Glutamatergic neuron (in vitro differentiated cells): ENCODE data around the gene RAB6D. TPM values are rescaled to one million over a fixed set of nuclear protein-coding genes. Genes with fewer than 3 reads are reported as not detected.
A peak's percentile ranks its signal among the peaks of the same experiment; 100 is the strongest.
"Not testable (repeated sequence)": the region's sequence is repeated elsewhere in the genome, so short reads cannot be mapped to it uniquely, and the experiment has no call there.

Experiments used
- DNase-seq: peaks from one replicate; pipeline ENCODE4 v3.0.0; 2022
- H3K27ac Mint-ChIP-seq: one replicate; pipeline ENCODE4 v1.8.0; 2020; ENCODE audit warnings: mild to moderate bottlenecking, mixed read lengths, inconsistent platforms; ENCODE audit not compliant: unreplicated experiment
- H3K27me3 Mint-ChIP-seq: one replicate; pipeline ENCODE4 v1.8.0; 2020; ENCODE audit warnings: mild to moderate bottlenecking, moderate library complexity, mixed read lengths, inconsistent platforms; ENCODE audit not compliant: unreplicated experiment
- H3K36me3 Mint-ChIP-seq: one replicate; pipeline ENCODE4 v1.8.0; 2020; ENCODE audit warnings: mild to moderate bottlenecking, mixed read lengths, inconsistent platforms; ENCODE audit not compliant: unreplicated experiment
- H3K4me1 Mint-ChIP-seq: one replicate; pipeline ENCODE4 v1.8.0; 2020; ENCODE audit warnings: mild to moderate bottlenecking, low read depth, mixed read lengths, inconsistent platforms; ENCODE audit not compliant: unreplicated experiment
- H3K4me3 Mint-ChIP-seq: one replicate; pipeline ENCODE4 v1.8.0; 2020; ENCODE audit warnings: mild to moderate bottlenecking, mixed read lengths, inconsistent platforms; ENCODE audit not compliant: unreplicated experiment
- H3K9me3 Mint-ChIP-seq: one replicate; pipeline ENCODE4 v1.8.0; 2020; ENCODE audit warnings: mild to moderate bottlenecking, moderate library complexity, mixed read lengths, inconsistent platforms; ENCODE audit not compliant: unreplicated experiment
- total RNA-seq: library from RNA; stranded (reverse); fragmentation: NEBNext Ultra II Directional; extraction: Animal tissue kit (Norgen Biotek cat#: 25700); gene quantifications from one replicate; pipeline ENCODE4 v1.2.1, GENCODE V29; 2021; ENCODE audit not compliant: unreplicated experiment
- TF ChIP-seq, protein P1 (sequence below): fragments of 200-600 bp; sonication (generic); IDR thresholded peaks from one replicate; pipeline ENCODE4 v1.5.0; 2021; ENCODE audit not compliant: partially characterized antibody, unreplicated experiment

Gene RAB6D
- total RNA-seq, 1 donor from 2014 or later: not detected

DNA sequence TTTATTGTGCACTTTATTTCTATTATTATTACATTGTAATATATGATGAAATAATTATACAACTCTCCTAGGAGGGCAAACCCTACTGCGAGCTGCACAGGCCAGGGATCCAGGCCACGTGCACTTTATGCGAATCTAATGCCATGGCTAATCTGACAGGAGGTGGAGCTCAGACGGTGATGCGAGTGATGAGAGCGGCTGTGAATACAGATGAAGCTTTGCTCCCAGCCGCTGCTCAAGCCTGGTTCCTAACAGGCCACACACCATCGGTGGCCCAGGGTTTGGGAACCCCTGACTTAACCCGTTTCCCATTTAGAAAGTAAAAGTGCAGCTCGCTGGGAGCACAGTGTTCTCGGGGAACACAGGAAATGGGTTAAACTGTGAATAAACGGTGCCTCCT, 40.8 kb upstream of the RAB6D start:
- DNase-seq: no peak
- H3K9me3 Mint-ChIP-seq: no peaks in the 10 kb centered on the region
- no peak overlapping the region for H3K27ac Mint-ChIP-seq

DNA sequence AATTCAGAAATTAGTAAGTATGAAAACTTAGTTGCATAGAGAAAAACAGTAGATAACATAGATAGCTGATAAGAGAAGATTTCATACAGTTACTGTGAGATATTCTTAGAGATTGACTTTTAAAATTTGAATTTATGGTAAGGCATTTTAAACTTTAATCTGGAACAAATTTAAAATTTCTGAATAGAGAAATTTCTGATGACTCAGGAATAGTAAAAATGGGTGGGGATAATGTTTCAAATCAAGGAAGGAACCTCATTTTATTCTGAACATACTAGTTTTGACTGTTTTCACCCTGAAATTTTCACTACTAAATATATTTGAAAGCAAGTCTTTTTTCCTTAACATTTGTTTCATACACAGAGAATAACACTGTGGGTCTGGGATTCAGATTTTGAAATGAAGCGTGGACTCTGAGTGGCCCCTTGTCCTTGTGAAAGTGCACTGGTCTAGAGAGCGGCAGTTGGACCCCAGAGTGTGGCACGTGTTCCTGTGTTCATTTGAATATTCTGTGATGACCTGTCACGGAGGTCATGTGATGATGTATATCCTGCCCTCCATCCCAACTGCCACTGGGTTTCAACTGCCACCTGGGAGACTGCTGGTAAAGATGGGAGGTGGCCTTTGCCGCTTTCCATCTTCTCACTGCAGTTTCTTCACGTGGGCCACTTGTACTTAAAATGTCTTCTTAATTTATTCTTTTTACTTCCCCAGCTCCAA, 38.5 kb upstream of the RAB6D start:
- Mint-ChIP-seq H3K9me3 (no peaks in the 10 kb centered on the region), H3K4me1 (no peaks in the 10 kb centered on the region), H3K27me3 (peaks cover 5% of the 10 kb centered on the region), H3K4me3 (no peak overlapping the region), H3K36me3 (no peaks in the 10 kb centered on the region), H3K27ac (no peak overlapping the region)
- DNase-seq: no peak
- TF ChIP-seq, protein P1, sequence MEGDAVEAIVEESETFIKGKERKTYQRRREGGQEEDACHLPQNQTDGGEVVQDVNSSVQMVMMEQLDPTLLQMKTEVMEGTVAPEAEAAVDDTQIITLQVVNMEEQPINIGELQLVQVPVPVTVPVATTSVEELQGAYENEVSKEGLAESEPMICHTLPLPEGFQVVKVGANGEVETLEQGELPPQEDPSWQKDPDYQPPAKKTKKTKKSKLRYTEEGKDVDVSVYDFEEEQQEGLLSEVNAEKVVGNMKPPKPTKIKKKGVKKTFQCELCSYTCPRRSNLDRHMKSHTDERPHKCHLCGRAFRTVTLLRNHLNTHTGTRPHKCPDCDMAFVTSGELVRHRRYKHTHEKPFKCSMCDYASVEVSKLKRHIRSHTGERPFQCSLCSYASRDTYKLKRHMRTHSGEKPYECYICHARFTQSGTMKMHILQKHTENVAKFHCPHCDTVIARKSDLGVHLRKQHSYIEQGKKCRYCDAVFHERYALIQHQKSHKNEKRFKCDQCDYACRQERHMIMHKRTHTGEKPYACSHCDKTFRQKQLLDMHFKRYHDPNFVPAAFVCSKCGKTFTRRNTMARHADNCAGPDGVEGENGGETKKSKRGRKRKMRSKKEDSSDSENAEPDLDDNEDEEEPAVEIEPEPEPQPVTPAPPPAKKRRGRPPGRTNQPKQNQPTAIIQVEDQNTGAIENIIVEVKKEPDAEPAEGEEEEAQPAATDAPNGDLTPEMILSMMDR: no peak

More for the DNA sequence above, 40.8 kb upstream of the RAB6D start:
- TF ChIP-seq, protein P1: no peak
- Mint-ChIP-seq H3K27me3 (peaks cover 5% of the 10 kb centered on the region), H3K4me3 (no peak overlapping the region), H3K4me1 (no peaks in the 10 kb centered on the region), H3K36me3 (no peaks in the 10 kb centered on the region)

GRCh38 chr2:131400849-131401248, 36.9 kb upstream of the RAB6D start:
- H3K4me1 Mint-ChIP-seq: no peaks in the 10 kb centered on the region

GRCh38 chr2:131400441-131400840, 36.5 kb upstream of the RAB6D start:
- not testable (repeated sequence) for DNase-seq, H3K4me1 Mint-ChIP-seq, H3K36me3 Mint-ChIP-seq, H3K27ac Mint-ChIP-seq, H3K4me3 Mint-ChIP-seq, H3K9me3 Mint-ChIP-seq, H3K27me3 Mint-ChIP-seq

More at GRCh38 chr2:131400849-131401248, 36.9 kb upstream of the RAB6D start:
- Mint-ChIP-seq H3K27ac (no peak overlapping the region), H3K36me3 (no peaks in the 10 kb centered on the region), H3K9me3 (no peaks in the 10 kb centered on the region), H3K27me3 (peaks cover 5% of the 10 kb centered on the region), H3K4me3 (no peak overlapping the region)
- TF ChIP-seq, protein P1: no peak
- DNase-seq: no peak

DNA sequence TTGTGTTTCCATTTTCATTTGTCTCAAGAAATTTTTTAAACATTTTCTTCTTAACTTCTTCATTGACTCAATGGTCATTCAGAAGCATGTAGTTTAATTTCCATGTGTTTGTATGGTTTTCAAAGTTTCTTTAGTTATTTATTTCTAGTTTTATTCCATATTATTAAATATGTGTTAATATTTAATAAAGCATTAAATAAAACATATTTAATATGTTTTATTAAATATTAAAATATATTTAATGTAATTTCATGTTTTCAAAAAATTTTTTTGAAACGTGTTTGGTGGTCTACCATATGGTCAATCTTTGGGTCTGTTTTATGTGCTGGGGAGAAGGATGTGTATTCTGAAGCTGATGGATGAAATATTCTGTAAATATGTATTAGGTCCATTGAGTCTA, 32.2 kb upstream of the RAB6D start:
- not testable (repeated sequence) for H3K27ac Mint-ChIP-seq, H3K36me3 Mint-ChIP-seq, H3K27me3 Mint-ChIP-seq, H3K9me3 Mint-ChIP-seq, H3K4me1 Mint-ChIP-seq, H3K4me3 Mint-ChIP-seq, DNase-seq

- peak overlapping the region; percentile 86 for H3K4me3 Mint-ChIP-seq
- H3K9me3 Mint-ChIP-seq, H3K27me3 Mint-ChIP-seq, H3K36me3 Mint-ChIP-seq, H3K4me1 Mint-ChIP-seq, H3K27ac Mint-ChIP-seq: not testable (repeated sequence)
- DNase-seq: peak; percentile 39
These were observed 31.2 kb upstream of the RAB6D start for GRCh38 chr2:131395024-131395645.
